GM12891 (cell line): Measurements from ENCODE around the gene TNS3.

Experiments used
- POLR2A ChIP-seq: IDR thresholded peaks from 2 replicates; pipeline ENCODE4 v1.6.1; 2011; ENCODE audit warnings: low read depth, low read length, control low read depth
- POLR2AphosphoS5 ChIP-seq: IDR thresholded peaks from 2 replicates; pipeline ENCODE4 v1.6.1; 2011; ENCODE audit warnings: low read depth, low read length, control low read depth
- TAF1 ChIP-seq: IDR thresholded peaks from 2 replicates; pipeline ENCODE4 v1.6.1; 2011; ENCODE audit warnings: low read depth, low read length, control low read depth

DNA sequence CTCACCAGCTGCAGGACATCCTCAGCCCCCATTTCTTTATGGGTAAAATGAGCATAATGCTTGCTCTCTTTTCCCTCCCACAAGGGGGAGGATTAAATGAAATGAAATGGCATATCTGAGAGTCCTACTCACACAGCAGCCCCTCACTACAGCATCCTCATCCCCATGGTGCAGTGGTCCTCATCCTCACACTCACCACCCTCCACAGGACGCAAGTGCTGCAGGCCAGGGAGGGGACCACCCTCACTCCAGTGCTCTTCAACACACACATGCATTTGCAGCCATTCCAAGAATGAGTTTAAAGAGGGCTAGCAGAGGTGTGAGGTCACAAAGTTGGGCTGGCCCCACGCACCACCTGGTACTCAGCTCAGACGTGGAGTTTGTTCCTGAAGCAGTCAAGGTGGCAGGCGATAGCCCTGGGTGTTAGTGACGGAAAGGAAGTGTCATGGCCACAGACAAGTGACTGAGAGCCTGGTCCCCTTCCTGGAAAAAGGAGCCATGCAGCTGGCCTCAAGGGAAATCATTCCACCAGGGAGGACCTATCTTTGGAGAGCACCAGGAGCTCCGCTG, 234.0 kb downstream of the TNS3 start:
- TF ChIP-seq POLR2AphosphoS5 = no peak
- TF ChIP-seq TAF1 = no peak
- TF ChIP-seq POLR2A = no peak
